ENCODE data around the gene ITGA3.

- TF ChIP-seq CTCF (IDR thresholded peaks at IDR 0.05), result no peak
- no peak for TF ChIP-seq ZFX (IDR thresholded peaks at IDR 0.05; ENCODE audit: borderline replicate concordance)
Observed at GRCh38 chr17:50055426-50056216, at the start of gene ITGA3.
